HepG2 (cell line): ENCODE measurements around the gene BCAR3. TPM values are rescaled to one million over a fixed set of nuclear protein-coding genes. Genes with fewer than 3 reads are reported as not detected.

Source experiments
- ATAC-seq: fragments of 200-7000 bp; cut with Tn5 transposase; 3 replicates; pipeline ENCODE4 v1.9.1; 2020; ENCODE audit warnings: mild to moderate bottlenecking, moderate library complexity
- BruUV-seq: library from RNA; stranded (reverse); fragments of 400-500 nt; replicated peaks from 2 replicates; lab custom pipeline; 2021; lab: Mats Ljungman, UMichigan
- CTCF ChIA-PET: fragments of 300-600 bp; formaldehyde crosslinking; extraction: SDS; loops from one replicate; lab custom pipeline; 2021; ENCODE audit warnings: low total read pairs, inconsistent platforms, low intra/inter-chr PET ratio; lab: Yijun Ruan, JAX
- POLR2A ChIA-PET: fragments of 350-600 bp; sonication (Branson Sonifier 250); formaldehyde crosslinking; loops from one replicate; lab custom pipeline; 2020; ENCODE audit warnings: antibody characterized with exemption, inconsistent platforms; lab: Yijun Ruan, JAX
- DNase-seq: peaks from one replicate; pipeline ENCODE4 v3.0.0-alpha.2; 2015; ENCODE audit warnings: low spot score
- FAIRE-seq: peaks from 3 replicates; lab custom pipeline; 2011; peaks lifted over from hg19 to GRCh38; lab: Jason Lieb, UNC
- H2AFZ ChIP-seq: one replicate; pipeline ENCODE4 v1.6.1; 2011; ENCODE audit warnings: low read length, inconsistent platforms
- H3K27ac ChIP-seq: fragments of 300-600 bp; 3 replicates; pipeline ENCODE4 v1.8.0; 2011; ENCODE audit warnings: mixed run types, mild to moderate bottlenecking, mixed read lengths, low read length, inconsistent platforms; ENCODE audit not compliant: insufficient read depth; ENCODE audit errors: extremely low read length
- H3K27me3 ChIP-seq, 2 experiments: fragments of 200-600 bp in 1 of 2; 2 replicates in 1 of 2; 3 replicates in 1 of 2; pipeline versions ENCODE4 v1.6.0 to v1.8.0; 2011; ENCODE audit warnings: low read length in 2 of 2, mild to moderate bottlenecking in 2 of 2, moderate library complexity in 2 of 2, inconsistent platforms in 1 of 2; ENCODE audit not compliant: insufficient read depth in 2 of 2, control insufficient read depth in 1 of 2
- H3K36me3 ChIP-seq, 2 experiments: fragments of 200-600 bp in 1 of 2; replicated peaks in 1 of 2; 2 replicates in 1 of 2; 3 replicates in 1 of 2; pipeline versions ENCODE4 v1.5.1 to v1.8.0; 2011; ENCODE audit warnings: low read length in 2 of 2, inconsistent platforms in 1 of 2; ENCODE audit not compliant: insufficient read depth in 2 of 2, control insufficient read depth in 1 of 2
- H3K4me1 ChIP-seq: 2 replicates; pipeline ENCODE4 v1.5.1; 2012; ENCODE audit warnings: low read length, inconsistent platforms; ENCODE audit not compliant: insufficient read depth
- H3K4me2 ChIP-seq: 2 replicates; pipeline ENCODE4 v1.6.0; 2011; ENCODE audit warnings: low read depth, low read length, inconsistent platforms
- H3K4me3 ChIP-seq, 3 experiments: fragments of 200-600 bp in 1 of 3; sonication (generic), shearing (Covaris generic) in 1 of 3; replicated peaks in 1 of 3; 2 replicates each; pipeline ENCODE4 v1.5.1; 2011 to 2016; ENCODE audit warnings: low read length in 3 of 3, inconsistent platforms in 2 of 3, low read depth in 2 of 3, mild to moderate bottlenecking in 2 of 3, control low read depth in 1 of 3, mixed read lengths in 1 of 3; ENCODE audit not compliant: insufficient read depth in 1 of 3
- H3K79me2 ChIP-seq: one replicate; pipeline ENCODE4 v1.6.1; 2011; ENCODE audit warnings: low read length, inconsistent platforms; ENCODE audit not compliant: insufficient read depth
- H3K9ac ChIP-seq: 2 replicates; pipeline ENCODE4 v1.6.0; 2011; ENCODE audit warnings: mild to moderate bottlenecking, low read depth, low read length, inconsistent platforms; ENCODE audit not compliant: insufficient read depth
- H3K9me3 ChIP-seq: 2 replicates; pipeline ENCODE4 v1.5.1; 2012; ENCODE audit warnings: mild to moderate bottlenecking, low read length
- H4K20me1 ChIP-seq: 2 replicates; pipeline ENCODE4 v1.6.0; 2011; ENCODE audit warnings: inconsistent platforms, mild to moderate bottlenecking, low read length, moderate library complexity; ENCODE audit not compliant: insufficient read depth
- AHR ChIP-seq: IDR thresholded peaks from 2 replicates; pipeline ENCODE4 v1.6.1; 2018; ENCODE audit warnings: missing genetic modification reagents, missing compliant biosample characterization
- CHCHD3 ChIP-seq: sonication (generic); formaldehyde crosslinking; IDR thresholded peaks from 2 replicates; pipeline ENCODE4 v1.8.0; 2022; ENCODE audit warnings: mild to moderate bottlenecking, missing genetic modification reagents, moderate library complexity
- HNF4A ChIP-seq: sonication (generic); formaldehyde crosslinking; IDR thresholded peaks from 2 replicates; pipeline ENCODE4 v1.4.0; 2020; ENCODE audit warnings: missing genetic modification reagents
- HNRNPL ChIP-seq: fragments of 200-400 bp; formaldehyde crosslinking; IDR thresholded peaks from 2 replicates; pipeline ENCODE4 v1.6.1; 2017; ENCODE audit warnings: mild to moderate bottlenecking, low read depth, low read length
- MED1 ChIP-seq: sonication (generic); formaldehyde crosslinking; IDR thresholded peaks from 2 replicates; pipeline ENCODE4 v1.4.0; 2020; ENCODE audit warnings: missing genetic modification reagents
- NFE2L2 ChIP-seq: fragments of 150-350 bp; IDR thresholded peaks from 2 replicates; pipeline ENCODE4 v1.6.1; 2014; ENCODE audit warnings: low read length
- PAXIP1 ChIP-seq: sonication (generic); formaldehyde crosslinking; conservative IDR thresholded peaks from 2 replicates; pipeline ENCODE4 v1.4.0; 2020; ENCODE audit warnings: mild to moderate bottlenecking, missing genetic modification reagents, moderate library complexity
- PHB2 ChIP-seq: fragments of 450-650 bp; IDR thresholded peaks from 2 replicates; pipeline ENCODE4 v1.6.1; 2018; ENCODE audit not compliant: partially characterized antibody
- POLR2AphosphoS5 ChIP-seq: IDR thresholded peaks from 2 replicates; pipeline ENCODE4 v1.6.1; 2012; ENCODE audit warnings: low read depth, low read length
- RARA ChIP-seq: IDR thresholded peaks from 2 replicates; pipeline ENCODE4 v1.6.1; 2016; ENCODE audit warnings: missing genetic modification reagents, missing compliant biosample characterization
- SOX13 ChIP-seq, 3 experiments: fragments of 450-650 bp in 1 of 3; sonication (generic) in 1 of 3; formaldehyde crosslinking in 1 of 3; IDR thresholded peaks in 2 of 3; conservative IDR thresholded peaks in 1 of 3; 2 replicates each; pipeline versions ENCODE4 v1.5.0 to v1.6.1; 2016 to 2020; ENCODE audit warnings: antibody characterized with exemption in 1 of 3, mild to moderate bottlenecking in 1 of 3, missing compliant biosample characterization in 1 of 3, missing genetic modification reagents in 1 of 3, moderate library complexity in 1 of 3
- SOX5 ChIP-seq: IDR thresholded peaks from 2 replicates; pipeline ENCODE4 v1.6.1; 2016; ENCODE audit warnings: borderline replicate concordance
- ZFP41 ChIP-seq: sonication (generic); formaldehyde crosslinking; IDR thresholded peaks from 2 replicates; pipeline ENCODE4 v1.4.0; 2020; ENCODE audit warnings: mild to moderate bottlenecking, missing genetic modification reagents, borderline replicate concordance
- ZNF280D ChIP-seq: sonication (generic); formaldehyde crosslinking; IDR thresholded peaks from 2 replicates; pipeline ENCODE4 v1.5.1; 2020; ENCODE audit warnings: mild to moderate bottlenecking, missing genetic modification reagents
- ZNF446 ChIP-seq: sonication (generic); formaldehyde crosslinking; IDR thresholded peaks from 2 replicates; pipeline ENCODE4 v1.5.0; 2020; ENCODE audit warnings: mild to moderate bottlenecking, missing genetic modification reagents
- ZNF558 ChIP-seq: sonication (generic); formaldehyde crosslinking; IDR thresholded peaks from 2 replicates; pipeline ENCODE4 v1.9.0; 2022; ENCODE audit warnings: mild to moderate bottlenecking, missing genetic modification reagents, borderline replicate concordance
- WGBS: methylation state at CpG from one replicate; pipeline ENCODE4 v1.1.6; 2017; ENCODE audit warnings: low lambda C conversion rate; 5-methylcytosine and 5-hydroxymethylcytosine counted together
- in situ Hi-C: cut with HindIII; loops from 2 replicates; pipeline ENCODE4 v1.10.0; 2017; ENCODE audit warnings: low pct_unique_long_range_greater_than_20kb; ENCODE audit not compliant: extremely low pct_ligation_motif_present
- intact Hi-C: fragments of 100-400 bp; cut with micrococcal nuclease; formaldehyde crosslinking; loops from one replicate; pipeline ENCODE4 v1.10.0; 2022; ENCODE audit not compliant: unreplicated experiment
- polyA plus RNA-seq, 8 experiments: library from polyadenylated mRNA; depleted of rRNA in 3 of 8; stranded (reverse) in 7 of 8; unstranded in 1 of 8; fragments of >200 nt; fragmentation: Illumina TruSeq in 4 of 8; extraction: Trizol in 4 of 8; gene quantifications; 2 replicates each; pipeline versions ENCODE4 v1.2.1 to v1.2.3, GENCODE V29; 2011 to 2016; ENCODE audit warnings: low read depth in 4 of 8, missing spikeins in 1 of 8, mixed read lengths in 1 of 8; ENCODE audit not compliant: insufficient read depth in 1 of 8
- total RNA-seq, 5 experiments: library from RNA; depleted of rRNA; stranded (reverse); fragments of >200 nt; fragmentation: Illumina TruSeq; extraction: Trizol; gene quantifications; 2 replicates each; pipeline ENCODE4 v1.2.3, GENCODE V29; 2016; ENCODE audit warnings: low read depth in 1 of 5
- TF ChIP-seq, protein P1 (sequence below): IDR thresholded peaks from 2 replicates; pipeline ENCODE4 v1.6.1; 2016; ENCODE audit warnings: low read depth, control low read depth

The BCAR3 gene
- total and polyA plus RNA-seq, 2 of the 13 experiments (the other 11 are each of a cell fraction or from before 2014, with no cell fraction given) = 3.6 to 4.8 TPM

DNA sequence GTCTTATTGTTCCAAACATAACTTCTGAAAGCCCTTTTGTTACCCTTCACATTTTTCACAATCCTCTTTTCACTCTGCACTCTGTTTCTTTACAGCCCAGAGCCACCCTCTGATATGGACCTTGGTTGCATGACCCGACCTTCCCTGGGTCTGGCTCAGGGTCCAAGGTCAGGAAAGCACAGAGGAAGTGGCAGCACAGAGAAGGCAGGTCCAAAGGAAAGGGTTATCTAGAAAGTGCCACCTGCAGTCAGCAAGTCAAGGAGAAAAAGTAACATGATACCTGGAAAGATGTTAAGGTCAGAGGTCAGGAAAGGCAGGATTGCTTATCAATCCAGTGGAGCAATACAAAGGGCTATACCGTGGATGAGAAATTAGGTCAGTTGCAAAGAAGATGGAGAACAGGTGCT, 18.4 kb downstream of the BCAR3 start:
- POLR2A ChIA-PET = interaction anchor here (1.7 kb wide), 1 partner anchor 45 kb away, joined by 8 read pairs; no protein-coding TSS in a partner anchor
- TF ChIP-seq ZNF446 = no peak
- no peak for TF ChIP-seq NFE2L2
- no peak for TF ChIP-seq ZFP41
- no peak for TF ChIP-seq PHB2
- TF ChIP-seq SOX13 (IDR thresholded peaks at IDR 0.05) = no peak
- peak in 1 of 2 experiments; percentile 83; a peak in 2 of 4 replicates for TF ChIP-seq SOX13 (CRISPR knock-in tag; conservative IDR thresholded peaks at IDR 0.05 in 1 of 2, IDR thresholded peaks at IDR 0.05 in 1 of 2)
- peak; percentile 66; the same call in 1 of the 2 replicates for TF ChIP-seq ZNF280D (CRISPR knock-in tag)
- TF ChIP-seq SOX5 (CRISPR knock-in tag) = peak; percentile 60; the same call in 1 of the 2 replicates
- no peak for TF ChIP-seq POLR2AphosphoS5
- TF ChIP-seq MED1 (CRISPR knock-in tag) = 0 out of 2 replicates have a peak, but pooled peaks have one; percentile 29
- TF ChIP-seq HNF4A (CRISPR knock-in tag) = peak; percentile 95
- no peak for TF ChIP-seq AHR (CRISPR knock-in tag)
- TF ChIP-seq, protein P1, sequence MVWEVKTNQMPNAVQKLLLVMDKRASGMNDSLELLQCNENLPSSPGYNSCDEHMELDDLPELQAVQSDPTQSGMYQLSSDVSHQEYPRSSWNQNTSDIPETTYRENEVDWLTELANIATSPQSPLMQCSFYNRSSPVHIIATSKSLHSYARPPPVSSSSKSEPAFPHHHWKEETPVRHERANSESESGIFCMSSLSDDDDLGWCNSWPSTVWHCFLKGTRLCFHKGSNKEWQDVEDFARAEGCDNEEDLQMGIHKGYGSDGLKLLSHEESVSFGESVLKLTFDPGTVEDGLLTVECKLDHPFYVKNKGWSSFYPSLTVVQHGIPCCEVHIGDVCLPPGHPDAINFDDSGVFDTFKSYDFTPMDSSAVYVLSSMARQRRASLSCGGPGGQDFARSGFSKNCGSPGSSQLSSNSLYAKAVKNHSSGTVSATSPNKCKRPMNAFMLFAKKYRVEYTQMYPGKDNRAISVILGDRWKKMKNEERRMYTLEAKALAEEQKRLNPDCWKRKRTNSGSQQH (CRISPR knock-in tag) = no peak
- peak; percentile 69 for TF ChIP-seq PAXIP1 (CRISPR knock-in tag)
- TF ChIP-seq CHCHD3 (CRISPR knock-in tag) = no peak
- peak; percentile 62; the same call in 1 of the 2 replicates for TF ChIP-seq RARA (CRISPR knock-in tag)
- no peak for TF ChIP-seq ZNF558 (CRISPR knock-in tag)
- no peak for TF ChIP-seq HNRNPL

More for the DNA sequence above, 18.4 kb downstream of the BCAR3 start:
- Histone ChIP-seq H2AFZ (no peak overlapping the region), H3K4me2 (peak overlapping the region; percentile 48), H3K36me3 (peaks cover 0 to 6% of the 10 kb centered on the region in 2 experiments; a peak in 1 of 5 replicates), H3K27ac (peak overlapping the region; percentile 60), H3K9ac (no peak overlapping the region), H3K4me1 (peaks cover 80% of the 10 kb centered on the region), H3K9me3 (no peaks in the 10 kb centered on the region), H4K20me1 (no peaks in the 10 kb centered on the region), H3K4me3 (no peak overlapping the region), H3K79me2 (no peaks in the 10 kb centered on the region), H3K27me3 (no peaks in the 10 kb centered on the region)
- no TSS peak for BruUV-seq
- WGBS = 14% methylated on average over 2 of the region's 2 CpGs
- peak; percentile 76 for FAIRE-seq
- in situ Hi-C loops (no loop called here), intact Hi-C loops (no loop called here)
- CTCF ChIA-PET = interaction anchor here (1.3 kb wide), 1 partner anchor 18 kb away, joined by 4 read pairs; the partner anchor contains the start of gene BCAR3
- DNase-seq = peak; percentile 61
- ATAC-seq = peak; percentile 59
